GM21717 (cell line): Measurements from ENCODE around the gene ADPRS.

Experiments used
- ATAC-seq: cut with Tn5 transposase; IDR thresholded peaks from one replicate; pipeline ENCODE4 v1.9.1; 2021; ENCODE audit warnings: mild to moderate bottlenecking, moderate library complexity; ENCODE audit not compliant: unreplicated experiment

The ADPRS gene, protein sequence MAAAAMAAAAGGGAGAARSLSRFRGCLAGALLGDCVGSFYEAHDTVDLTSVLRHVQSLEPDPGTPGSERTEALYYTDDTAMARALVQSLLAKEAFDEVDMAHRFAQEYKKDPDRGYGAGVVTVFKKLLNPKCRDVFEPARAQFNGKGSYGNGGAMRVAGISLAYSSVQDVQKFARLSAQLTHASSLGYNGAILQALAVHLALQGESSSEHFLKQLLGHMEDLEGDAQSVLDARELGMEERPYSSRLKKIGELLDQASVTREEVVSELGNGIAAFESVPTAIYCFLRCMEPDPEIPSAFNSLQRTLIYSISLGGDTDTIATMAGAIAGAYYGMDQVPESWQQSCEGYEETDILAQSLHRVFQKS

DNA sequence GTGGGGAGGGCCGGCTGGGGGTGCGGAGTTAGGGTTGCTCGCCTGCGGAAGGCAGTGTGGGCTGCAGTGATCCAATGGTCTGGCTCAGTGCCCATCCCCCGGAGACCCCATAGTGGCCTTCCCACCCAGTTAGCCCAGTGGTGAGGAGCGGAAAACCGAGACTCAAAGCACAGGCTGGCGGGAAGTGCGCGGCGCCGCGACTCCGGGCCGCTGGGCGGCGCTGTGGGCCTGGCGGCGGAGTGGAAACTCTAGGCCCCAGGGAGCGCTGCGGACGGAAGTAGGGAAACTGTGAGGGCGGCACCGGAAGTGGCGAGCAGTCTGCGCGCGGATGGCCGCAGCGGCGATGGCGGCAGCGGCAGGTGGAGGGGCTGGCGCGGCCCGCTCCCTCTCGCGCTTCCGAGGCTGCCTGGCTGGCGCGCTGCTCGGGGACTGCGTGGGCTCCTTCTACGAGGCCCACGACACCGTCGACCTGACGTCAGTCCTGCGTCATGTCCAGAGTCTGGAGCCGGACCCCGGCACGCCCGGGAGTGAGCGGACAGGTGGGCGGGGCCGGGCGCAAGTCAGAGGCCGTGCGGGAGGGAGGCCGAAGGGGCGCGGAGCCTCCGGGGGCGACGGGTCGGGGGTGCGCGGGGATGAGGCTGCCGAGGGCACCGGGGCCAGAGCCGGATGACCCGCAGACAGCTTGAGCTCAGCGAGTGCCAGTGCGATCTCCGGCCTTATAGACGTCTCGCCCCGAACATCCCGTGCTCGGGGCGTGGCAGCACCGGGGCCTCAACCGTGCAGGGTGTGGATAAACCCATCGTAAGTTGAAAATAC is at the start of gene ADPRS:
TSS of gene ADPRS (plus strand) at position 316 of the 816 bp plus-strand sequence. CDS start at position 329, 13 bp downstream.
- ATAC-seq = peak; percentile 67

DNA sequence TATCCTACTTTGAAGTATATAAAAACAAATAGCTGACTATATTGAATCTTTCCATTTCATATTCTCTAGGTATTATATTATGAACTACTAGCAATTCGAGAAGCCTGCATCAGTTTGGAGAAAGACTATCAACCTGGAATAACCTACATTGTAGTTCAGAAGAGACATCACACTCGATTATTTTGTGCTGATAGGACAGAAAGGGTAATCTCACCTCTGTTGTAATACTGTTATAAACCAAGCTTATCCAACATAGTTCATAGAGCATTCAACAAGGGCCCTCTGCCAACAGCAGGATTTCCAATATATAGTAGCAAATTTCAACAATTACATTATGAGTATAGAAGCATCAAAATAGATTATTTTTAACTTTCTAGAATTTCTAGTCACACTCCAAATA is 48.5 kb upstream of the ADPRS start:
- ATAC-seq = no peak

DNA sequence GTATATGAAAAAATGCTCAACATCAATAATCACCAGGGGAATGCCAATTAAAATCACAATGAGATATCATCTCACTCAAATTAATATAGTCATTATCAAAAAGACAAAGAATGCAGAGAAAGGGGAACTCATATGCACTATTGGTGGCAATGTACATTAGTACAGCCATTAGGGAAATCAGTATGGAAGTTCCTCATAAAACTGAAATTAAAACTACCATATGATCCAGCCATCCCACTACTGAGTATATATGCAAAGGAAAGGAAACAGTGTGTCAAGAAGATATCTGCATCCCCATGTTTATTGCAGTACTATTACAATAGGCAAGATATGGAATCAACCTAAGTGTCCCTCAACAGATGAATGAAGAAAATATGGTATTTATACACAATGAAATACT is 36.9 kb upstream of the ADPRS start:
- no peak for ATAC-seq

DNA sequence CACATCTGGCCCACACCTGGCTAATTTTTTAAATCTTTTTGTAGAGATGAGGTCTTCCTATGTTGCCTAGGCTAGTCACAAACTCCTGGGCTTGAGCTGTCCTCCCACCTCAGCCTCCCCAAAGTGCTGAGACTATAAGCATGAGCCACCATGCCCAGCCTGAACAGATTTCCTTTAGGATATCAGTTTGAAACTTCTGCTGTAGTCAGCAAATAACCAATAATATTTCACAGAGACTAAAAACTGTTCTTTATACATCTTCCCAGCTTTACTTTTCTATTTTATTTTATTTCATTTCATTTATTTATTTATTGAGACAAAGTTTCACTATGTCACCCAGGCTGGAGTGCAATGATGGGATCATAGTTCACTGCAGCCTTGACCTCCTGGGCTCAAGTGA is 34.7 kb upstream of the ADPRS start:
- ATAC-seq = no peak

DNA sequence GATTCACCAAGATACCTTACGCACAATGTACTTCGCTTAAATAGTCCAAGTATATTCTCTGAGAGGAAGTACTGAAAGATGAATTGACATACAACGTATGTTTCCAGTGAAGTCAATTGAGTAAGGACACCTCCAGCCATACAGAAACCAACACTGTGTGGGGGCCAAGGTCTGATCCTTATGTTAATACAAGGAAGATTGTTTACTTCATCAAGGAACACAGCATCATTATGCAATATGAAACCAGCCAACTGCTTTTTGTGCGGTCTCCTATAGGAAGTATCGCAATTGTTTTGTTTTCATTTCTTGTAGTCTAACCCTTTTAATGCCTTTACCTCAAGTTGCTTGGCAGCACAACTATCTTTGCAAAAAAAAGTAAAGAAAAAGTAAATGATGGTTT is 33.0 kb upstream of the ADPRS start:
- no peak for ATAC-seq

DNA sequence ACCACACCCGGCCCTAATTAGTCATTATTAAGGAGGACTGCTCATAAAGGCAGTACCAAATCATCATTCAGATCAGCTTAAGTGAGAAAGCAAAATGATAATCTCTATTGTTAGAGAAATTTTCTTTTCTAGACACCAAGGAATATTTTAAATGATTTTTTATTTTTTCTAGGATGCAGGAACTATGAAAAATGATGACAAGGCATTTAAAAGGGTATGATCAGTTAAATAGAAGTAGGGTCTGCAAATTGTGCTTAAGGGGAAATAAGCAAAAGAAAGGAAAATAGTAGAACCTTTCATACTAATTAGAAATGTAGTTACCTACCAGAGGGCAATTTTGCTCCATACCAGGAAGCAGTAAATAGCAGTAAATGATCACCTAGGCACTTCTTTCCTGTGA is 26.4 kb upstream of the ADPRS start:
- no peak for ATAC-seq

DNA sequence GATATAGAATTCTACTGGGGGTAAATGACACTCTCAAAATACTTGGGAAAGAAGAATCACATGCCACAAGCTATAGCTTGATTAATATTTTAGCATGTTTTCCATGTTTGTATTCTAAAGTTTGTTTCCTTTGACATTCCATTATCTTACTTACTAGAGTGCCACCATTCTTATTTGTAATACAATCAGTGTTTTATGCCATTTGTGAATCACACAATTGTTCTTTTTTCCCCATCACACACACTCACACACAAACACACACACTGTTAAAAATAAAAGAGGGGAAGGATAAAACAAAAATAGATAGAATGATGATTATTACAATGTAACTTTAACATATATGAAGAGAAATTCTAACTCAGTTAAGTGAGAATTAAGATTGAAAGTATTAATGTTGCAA is 20.8 kb upstream of the ADPRS start:
- ATAC-seq = no peak

DNA sequence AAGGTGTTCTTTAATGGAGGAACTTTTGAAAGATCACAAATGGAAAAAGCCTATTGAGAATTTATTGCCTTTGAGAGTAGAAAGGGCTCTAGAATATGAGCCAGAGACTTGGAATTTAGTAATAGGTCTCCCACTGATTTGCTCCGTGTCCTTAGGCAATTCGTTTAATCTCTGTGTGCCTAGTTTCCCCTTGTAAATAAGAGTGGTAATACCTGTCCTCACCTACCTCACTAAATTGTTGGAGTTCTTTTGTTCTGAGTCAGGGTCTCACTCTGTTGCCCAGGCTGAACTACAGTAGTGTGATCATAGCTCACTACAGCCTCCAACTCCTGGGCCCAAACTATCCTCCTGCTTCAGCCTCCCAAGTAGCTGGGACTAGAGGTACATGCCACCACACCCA is 19.8 kb upstream of the ADPRS start:
- no peak for ATAC-seq

DNA sequence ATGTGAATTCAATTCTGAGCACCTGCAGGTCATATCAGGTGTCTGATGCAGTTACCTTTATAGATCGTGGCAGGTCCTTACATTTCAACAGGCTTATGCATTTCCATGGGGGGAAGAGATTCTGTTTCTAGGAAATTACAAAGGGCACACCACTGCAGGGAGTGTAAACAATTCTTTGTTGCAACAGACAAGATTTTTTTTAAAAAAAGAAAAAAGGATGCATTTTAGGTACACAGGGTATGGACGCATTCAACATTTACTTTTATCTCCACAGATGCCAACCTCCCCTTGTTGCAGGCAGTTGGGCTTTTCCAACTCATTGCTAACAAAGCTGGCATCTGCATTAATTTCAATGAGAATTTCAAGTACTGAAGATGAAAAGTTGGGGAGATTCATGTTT is 18.3 kb upstream of the ADPRS start:
- ATAC-seq = no peak

DNA sequence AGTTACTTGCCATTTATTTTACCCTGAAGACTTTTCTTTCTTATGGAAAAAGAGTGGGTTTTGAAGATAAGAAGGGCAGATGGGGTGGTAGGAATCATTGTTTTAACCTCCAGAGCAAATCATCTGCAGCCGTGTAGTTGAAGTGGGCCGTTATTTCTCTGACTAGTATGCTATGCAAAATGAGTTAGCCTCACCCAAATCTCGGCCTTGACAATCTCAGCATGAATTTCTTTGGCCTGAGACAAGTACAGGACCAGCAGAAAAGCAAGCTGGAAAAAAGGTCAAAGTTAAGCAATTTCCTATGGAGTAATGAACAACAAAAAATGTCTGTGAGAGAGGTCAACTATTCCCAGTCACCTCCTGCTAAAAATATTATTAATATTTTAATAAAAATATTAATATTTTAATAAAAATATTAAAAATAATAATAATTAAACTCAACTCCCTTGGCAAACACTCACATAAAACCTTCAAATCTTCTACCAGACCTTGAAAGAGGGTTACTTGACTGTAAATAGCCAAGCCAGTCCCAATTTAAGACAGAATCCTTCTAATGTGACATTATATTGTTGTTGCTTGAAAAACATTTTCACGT is 11.6 kb upstream of the ADPRS start:
- no peak for ATAC-seq

DNA sequence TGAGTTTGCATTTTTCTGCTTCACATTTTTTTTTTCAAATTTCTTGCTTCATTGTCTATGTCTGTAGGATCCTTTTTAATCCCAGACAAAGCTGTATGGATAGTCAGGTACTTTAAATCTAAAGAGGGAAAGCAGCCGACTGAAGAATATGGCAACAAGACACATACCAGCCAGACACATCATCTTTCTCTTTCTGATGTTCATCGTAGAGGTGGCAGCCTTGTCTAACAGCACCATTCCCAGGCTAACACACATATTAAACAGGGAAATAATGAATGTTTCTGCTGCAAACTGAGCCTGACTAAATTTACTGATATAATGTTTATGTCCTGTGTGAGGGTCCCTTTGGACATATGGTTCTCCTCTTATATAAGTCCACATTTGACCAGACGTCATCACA is 8.5 kb upstream of the ADPRS start:
- no peak for ATAC-seq

DNA sequence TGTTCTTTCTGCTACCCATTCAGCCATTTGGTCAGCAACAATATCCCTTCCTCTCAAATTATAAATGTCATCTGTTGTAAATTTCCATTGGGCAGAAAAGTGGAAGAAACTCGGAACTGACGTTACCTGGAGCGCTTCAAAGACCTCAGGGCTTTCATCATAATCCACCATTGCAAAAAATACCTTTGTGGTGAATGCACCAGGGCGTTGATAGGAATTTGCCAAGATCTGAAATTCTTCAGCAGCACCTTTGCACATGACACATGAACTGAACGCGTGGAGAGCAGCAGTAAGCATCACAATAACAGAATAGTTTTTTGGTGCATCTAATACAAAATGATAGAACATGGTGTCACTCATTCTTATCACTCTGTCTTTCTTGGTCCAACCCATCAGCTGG is 7.9 kb upstream of the ADPRS start:
- ATAC-seq = no peak

DNA sequence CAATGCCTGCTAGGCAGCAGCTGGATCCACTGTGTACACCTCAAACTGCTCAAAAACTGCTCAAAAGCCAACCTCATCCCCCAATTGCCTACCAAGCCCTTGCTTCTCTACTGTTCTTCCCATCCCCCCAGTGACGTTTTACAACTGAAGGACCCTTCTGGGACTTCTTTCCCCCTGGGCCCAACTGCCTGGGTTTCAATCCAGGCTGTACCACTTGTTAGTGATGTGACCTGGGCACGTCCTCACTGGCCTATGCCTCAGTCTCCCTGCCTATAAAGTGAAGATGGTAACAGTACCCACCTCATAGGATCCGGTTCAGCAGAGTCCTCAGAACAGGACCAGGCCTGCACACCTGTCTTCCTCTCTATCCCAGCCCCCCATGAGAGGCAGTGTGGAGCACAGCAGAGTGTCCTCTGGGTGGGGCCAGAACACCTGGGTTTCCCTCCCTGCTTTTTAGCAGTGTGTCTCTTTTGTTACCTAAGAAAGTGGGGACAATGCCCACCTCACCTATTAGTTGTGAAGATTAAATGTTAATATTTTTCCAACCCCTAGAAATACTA is 6.7 kb upstream of the ADPRS start:
- ATAC-seq = no peak

DNA sequence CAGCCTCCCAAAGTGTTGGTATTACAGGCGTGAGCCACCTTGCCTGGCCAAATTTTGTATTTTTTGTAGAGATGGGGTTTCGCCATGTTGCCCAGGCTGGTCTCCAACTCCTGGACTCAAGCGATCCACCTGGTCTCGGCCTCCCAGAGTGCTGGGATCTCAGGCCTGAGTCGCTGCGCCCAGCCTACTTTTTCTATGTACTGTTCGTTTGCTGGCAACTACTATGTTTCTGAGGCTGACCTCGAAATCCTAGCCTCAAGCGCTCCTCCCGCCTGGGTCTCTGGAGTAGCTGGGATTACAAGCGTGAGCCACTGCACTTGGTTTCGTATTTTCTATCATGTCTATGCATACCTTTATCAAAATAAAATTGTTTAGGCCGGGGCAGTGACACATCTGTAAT is 5.5 kb upstream of the ADPRS start:
- ATAC-seq = no peak

DNA sequence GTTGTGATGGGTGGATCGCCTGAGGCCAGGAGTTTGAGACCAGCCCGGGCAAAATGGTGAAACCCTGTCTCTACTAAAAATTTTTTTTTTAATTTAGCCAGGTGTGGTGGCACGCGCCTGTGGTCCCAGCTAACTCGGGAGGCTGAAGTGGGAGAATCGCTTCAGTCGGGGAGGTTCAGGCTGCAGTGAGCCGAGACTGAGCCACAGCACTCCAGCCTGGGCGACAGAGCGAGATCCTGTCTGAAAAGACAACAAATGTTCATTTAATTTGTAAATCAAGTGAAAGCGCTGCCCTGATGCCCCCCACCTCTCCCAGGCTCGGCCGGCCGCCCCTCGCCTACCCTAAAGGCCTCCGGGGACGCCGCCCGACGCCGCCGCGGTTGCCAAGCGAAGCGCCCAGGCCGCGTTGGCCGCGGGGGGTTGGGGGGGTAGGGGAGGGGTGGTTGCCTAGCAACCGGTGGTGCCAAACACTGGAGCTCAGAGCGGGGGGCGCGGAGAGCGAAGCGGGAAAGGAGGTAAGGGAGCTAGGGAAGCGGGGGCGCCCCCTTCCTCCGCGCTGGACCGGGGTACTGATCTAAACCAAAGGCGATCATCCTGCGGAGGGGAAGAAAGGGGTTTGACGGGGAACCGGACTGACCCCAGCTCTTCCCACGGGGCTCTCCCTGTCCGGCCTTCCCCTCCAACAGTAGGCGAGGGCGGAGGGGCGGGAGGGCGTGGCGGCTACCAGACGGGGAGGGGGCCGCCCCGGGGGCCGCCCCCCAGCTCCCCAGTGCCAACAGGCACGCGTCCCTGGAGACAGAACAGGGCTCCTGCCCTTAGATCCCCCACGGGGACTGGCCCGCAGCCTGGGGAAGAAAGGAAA is 4.8 kb upstream of the ADPRS start, which contains the start of gene TEKT2:
TSS of gene TEKT2 (plus strand) at position 460 of the 862 bp plus-strand sequence. CDS start 828 bp downstream, outside the sequence.
- ATAC-seq = no peak

DNA sequence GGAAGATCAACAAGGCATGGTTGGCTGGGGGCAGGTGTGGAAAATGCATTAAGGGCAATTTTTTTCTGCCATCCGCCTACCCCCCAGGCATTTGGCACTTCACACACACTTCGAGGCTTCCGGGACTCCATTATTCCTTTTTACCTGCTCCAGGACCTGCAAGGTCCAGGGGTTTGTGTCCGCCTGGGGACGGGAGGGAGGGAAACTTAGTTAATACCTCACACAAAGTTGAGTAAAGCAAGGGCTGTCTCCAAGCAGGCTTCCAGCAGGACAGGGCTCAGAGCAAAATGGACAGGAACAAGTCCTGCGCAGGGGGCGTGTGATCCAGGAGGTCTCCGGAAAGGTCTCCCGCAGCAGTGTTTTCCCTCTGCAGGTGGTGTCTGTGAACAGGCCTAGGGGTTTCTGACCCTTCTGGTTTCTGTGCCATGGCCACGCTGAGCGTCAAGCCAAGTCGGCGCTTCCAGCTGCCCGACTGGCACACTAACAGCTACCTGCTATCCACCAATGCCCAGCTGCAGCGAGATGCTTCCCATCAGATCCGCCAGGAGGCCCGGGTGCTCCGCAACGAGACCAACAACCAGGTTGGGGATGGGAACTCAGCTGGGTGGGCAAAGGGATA is 4.1 kb upstream of the ADPRS start:
- no peak for ATAC-seq

DNA sequence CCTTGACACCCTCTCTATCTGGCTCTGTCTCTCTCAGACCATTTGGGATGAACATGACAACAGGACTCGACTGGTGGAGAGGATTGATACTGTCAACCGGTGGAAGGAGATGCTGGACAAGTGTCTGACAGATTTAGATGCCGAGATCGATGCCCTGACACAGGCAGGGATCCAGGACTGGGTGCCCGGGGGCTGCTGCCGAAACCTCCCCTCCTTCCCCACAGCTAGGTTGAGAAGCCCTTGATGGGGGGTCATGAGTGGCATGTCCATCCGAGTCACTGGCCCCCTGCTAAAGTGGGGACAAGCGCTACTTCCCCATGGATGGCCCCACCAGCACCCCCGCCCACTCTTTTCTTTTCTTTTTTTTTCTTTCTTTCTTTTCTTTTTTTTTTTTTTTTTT is 3.6 kb upstream of the ADPRS start:
- ATAC-seq = no peak

DNA sequence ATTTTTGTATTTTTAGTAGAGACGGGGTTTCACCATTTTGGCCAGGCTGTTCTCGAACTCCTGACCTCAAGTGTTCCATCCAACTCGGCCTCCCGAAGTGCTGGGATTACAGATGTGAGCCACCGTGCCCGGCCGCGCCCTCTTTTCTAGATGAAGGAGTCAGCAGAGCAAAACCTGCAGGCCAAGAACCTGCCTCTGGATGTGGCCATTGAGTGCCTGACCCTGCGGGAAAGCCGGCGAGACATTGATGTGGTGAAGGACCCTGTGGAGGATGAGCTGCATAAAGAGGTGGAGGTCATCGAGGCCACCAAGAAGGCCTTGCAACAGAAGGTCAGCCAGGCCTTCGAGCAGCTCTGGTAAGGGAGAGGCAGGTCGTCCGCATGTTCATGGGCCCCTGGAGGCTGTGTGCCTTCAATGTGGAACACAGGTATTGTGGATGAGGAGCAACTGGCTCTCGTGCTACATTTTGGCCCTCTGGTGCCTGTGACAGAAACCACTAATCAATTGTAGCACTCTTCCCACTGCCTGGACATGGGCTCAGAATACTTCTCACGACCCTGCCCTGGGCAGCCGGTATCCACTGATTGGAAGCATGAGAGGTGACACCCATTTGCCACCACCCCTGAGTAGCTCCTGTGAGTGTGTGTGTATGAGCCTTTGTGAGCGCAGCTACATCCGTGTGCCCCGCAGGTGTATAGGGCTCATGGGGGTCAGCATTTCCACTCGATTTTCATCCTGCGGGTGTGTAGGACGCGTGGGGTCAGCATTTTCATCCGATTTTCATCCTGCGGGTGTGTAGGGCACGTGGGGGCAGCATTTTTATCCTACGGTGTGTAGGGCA is 2.8 kb upstream of the ADPRS start:
- ATAC-seq = no peak

DNA sequence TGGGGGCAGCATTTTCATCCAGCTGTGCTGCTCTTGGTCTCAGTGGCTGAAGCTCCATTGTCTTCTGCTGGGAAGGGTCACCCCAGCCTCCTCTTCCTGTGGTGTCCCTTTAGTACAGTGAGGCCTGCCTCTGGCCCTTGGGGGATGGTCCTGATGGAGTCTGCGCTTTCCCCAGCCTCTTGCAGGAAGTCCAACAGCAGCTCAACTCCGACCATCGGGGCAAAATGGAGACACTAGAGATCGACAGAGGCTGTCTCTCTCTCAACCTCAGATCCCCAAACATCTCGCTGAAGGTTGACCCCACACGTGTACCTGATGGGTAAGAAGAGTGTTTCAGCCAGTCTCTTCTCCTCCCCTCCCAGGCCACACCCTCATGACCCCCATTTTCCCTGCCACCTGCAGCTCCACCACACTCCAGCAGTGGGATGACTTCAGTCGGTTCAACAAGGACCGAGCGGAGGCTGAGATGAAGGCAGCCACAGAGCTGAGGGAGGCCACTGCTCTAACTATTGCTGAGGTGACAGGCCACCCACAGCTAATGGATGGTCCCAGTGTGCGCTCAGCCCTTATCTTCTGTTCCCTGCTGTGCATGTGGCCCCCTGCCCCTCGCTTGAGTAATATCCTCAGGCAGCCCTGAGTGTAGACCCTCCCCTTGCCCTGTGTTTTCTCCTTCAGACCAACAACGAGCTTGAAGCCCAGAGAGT is 2.0 kb upstream of the ADPRS start:
- ATAC-seq = no peak
